Endothelial cell (in vitro differentiated cells): ENCODE data around the gene DDX24. TPM values are rescaled to one million over a fixed set of nuclear protein-coding genes. Genes with fewer than 3 reads are reported as not detected.

Source experiments
- DNase-seq: peaks from one replicate; pipeline ENCODE4 v3.0.0; 2021; ENCODE audit warnings: low spot score
- H3K27ac Mint-ChIP-seq: one replicate; pipeline ENCODE4 v1.8.0; 2021; ENCODE audit warnings: mixed read lengths, inconsistent platforms; ENCODE audit not compliant: unreplicated experiment
- H3K27me3 Mint-ChIP-seq: one replicate; pipeline ENCODE4 v1.8.0; 2021; ENCODE audit warnings: mild to moderate bottlenecking, moderate library complexity, mixed read lengths, inconsistent platforms; ENCODE audit not compliant: unreplicated experiment
- H3K36me3 Mint-ChIP-seq: one replicate; pipeline ENCODE4 v1.8.0; 2021; ENCODE audit warnings: mild to moderate bottlenecking, low read depth, mixed read lengths, inconsistent platforms; ENCODE audit not compliant: unreplicated experiment
- H3K4me1 Mint-ChIP-seq: one replicate; pipeline ENCODE4 v1.8.0; 2021; ENCODE audit warnings: mild to moderate bottlenecking, mixed read lengths, inconsistent platforms; ENCODE audit not compliant: unreplicated experiment
- H3K4me3 Mint-ChIP-seq: one replicate; pipeline ENCODE4 v1.8.0; 2021; ENCODE audit warnings: mild to moderate bottlenecking, mixed read lengths, inconsistent platforms; ENCODE audit not compliant: unreplicated experiment
- H3K9me3 Mint-ChIP-seq: one replicate; pipeline ENCODE4 v1.8.0; 2021; ENCODE audit warnings: mixed read lengths, inconsistent platforms; ENCODE audit not compliant: unreplicated experiment
- total RNA-seq: library from RNA; stranded (reverse); fragmentation: NEBNext Ultra II Directional; extraction: Animal tissue kit (Norgen Biotek cat#: 25700); gene quantifications from one replicate; pipeline ENCODE4 v1.2.1, GENCODE V29; 2021; ENCODE audit not compliant: unreplicated experiment
- TF ChIP-seq, protein P1 (sequence below): fragments of 200-600 bp; sonication (generic); IDR thresholded peaks from one replicate; pipeline ENCODE4 v1.5.0; 2021; ENCODE audit warnings: antibody characterized with exemption; ENCODE audit not compliant: unreplicated experiment

Gene DDX24
- total RNA-seq, 1 donor from 2014 or later: 89.6 TPM

DNA sequence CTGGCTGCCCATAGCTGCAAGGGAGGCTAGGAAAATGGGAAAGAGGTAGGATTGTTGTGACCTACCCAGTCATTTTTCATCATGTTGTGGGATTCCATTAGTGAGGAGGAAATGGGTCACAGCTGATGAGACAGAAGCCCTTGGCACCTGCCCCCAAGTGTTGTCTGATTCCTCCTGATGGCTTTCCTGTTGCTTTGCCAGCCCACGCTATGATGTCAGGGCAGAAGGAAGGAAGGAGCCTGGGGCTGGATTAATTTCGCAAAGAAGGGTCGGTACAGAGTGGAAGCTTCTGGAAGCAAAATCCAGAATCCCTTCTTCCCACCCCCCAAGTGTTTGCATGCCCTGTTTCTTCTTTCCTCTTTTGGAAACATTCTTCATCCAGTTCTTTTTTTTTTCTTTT is 46.1 kb downstream of the DDX24 start:
- Mint-ChIP-seq H3K4me3 (no peak overlapping the region), H3K36me3 (peaks cover 8% of the 10 kb centered on the region), H3K27ac (no peak overlapping the region), H3K4me1 (no peaks in the 10 kb centered on the region), H3K9me3 (no peaks in the 10 kb centered on the region), H3K27me3 (no peaks in the 10 kb centered on the region)
- DNase-seq: no peak
- TF ChIP-seq, protein P1, sequence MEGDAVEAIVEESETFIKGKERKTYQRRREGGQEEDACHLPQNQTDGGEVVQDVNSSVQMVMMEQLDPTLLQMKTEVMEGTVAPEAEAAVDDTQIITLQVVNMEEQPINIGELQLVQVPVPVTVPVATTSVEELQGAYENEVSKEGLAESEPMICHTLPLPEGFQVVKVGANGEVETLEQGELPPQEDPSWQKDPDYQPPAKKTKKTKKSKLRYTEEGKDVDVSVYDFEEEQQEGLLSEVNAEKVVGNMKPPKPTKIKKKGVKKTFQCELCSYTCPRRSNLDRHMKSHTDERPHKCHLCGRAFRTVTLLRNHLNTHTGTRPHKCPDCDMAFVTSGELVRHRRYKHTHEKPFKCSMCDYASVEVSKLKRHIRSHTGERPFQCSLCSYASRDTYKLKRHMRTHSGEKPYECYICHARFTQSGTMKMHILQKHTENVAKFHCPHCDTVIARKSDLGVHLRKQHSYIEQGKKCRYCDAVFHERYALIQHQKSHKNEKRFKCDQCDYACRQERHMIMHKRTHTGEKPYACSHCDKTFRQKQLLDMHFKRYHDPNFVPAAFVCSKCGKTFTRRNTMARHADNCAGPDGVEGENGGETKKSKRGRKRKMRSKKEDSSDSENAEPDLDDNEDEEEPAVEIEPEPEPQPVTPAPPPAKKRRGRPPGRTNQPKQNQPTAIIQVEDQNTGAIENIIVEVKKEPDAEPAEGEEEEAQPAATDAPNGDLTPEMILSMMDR: no peak

DNA sequence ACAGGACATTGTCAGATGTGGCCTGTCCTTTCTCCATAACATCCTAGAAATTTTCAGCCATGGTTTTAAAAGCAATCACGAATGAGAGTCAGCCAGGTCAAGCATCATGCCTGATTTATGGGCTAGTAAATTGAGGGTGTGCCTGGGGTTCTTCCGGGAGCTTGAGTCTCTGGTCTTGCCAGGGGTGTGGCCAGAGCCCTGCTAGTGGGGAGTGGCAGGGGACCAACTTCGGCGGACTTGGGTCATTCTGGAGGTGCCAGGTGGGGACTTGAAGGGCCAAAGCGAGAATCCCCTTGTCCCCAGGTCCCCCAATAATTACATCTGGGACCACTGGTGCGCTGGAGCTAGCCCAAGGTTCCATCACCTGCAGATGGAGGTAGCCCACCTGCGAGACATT is 49.1 kb downstream of the DDX24 start:
- no peak overlapping the region for H3K27ac Mint-ChIP-seq
- peaks cover 8% of the 10 kb centered on the region for H3K4me1 Mint-ChIP-seq
- TF ChIP-seq, protein P1: no peak
- peaks cover 4% of the 10 kb centered on the region for H3K27me3 Mint-ChIP-seq
- H3K4me3 Mint-ChIP-seq: no peak overlapping the region
- DNase-seq: no peak
- H3K36me3 Mint-ChIP-seq: no peaks in the 10 kb centered on the region
- no peaks in the 10 kb centered on the region for H3K9me3 Mint-ChIP-seq

DNA sequence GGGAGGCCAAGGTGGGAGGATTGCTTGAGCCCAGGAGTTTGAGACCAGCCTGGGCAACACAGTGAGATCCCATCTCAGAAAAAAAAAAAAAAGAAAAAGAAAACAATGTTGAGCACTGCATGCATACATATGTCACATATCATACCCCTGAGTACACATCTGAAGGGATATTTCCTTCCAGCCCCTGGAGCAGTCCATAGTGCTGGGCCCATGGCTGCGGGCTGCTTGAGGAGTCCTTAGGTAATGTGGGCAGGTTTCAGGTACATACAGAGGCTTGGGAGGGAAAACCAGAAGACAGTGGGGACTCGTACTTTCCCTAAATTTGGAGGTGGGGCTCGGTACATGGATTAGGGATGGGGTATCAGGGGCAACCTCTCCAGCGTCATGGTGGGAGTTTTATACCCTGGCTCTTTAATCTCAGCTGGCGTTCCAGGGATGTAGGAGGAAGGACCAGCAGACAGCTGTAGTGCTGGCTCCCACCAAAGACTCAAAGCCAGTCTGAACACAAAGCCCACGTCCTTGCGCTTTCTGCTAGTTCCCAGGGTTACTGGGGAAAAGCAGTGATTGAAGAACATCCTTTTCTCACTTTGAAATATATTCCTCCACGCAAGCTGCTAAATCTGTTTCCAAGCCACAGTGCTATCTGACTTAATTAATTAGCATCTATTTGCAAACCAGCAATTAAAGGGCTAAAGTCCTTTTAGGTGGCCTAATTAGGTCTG is 49.7 kb downstream of the DDX24 start:
- TF ChIP-seq, protein P1: no peak
- no peak overlapping the region for H3K27ac Mint-ChIP-seq
- H3K4me1 Mint-ChIP-seq: peaks cover 8% of the 10 kb centered on the region
- no peaks in the 10 kb centered on the region for H3K9me3 Mint-ChIP-seq
- peaks cover 4% of the 10 kb centered on the region for H3K27me3 Mint-ChIP-seq
- H3K36me3 Mint-ChIP-seq: no peaks in the 10 kb centered on the region
- H3K4me3 Mint-ChIP-seq: no peak overlapping the region
- DNase-seq: no peak

DNA sequence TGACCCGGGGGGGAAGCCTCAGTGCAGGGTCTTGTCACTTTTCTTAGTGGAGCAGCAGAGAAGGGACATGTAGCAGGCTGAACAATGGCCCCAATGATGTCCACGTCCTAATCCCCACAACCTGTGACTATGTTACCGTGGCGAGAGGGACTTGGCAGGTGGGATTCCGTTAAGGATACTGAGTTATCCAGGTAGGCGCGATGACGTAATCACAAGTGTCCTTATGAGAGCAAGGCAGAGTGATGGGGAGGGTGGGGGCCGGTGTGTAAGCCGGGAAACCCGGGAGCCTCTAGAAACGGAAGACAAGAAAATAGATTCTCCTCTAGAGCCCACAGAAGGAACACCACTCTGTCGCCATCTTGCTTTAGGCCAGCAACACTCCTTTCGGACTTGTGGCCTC is 50.4 kb downstream of the DDX24 start:
- Mint-ChIP-seq H3K36me3 (no peaks in the 10 kb centered on the region), H3K4me1 (peaks cover 8% of the 10 kb centered on the region), H3K27me3 (peaks cover 4% of the 10 kb centered on the region), H3K4me3 (no peak overlapping the region), H3K27ac (no peak overlapping the region), H3K9me3 (no peaks in the 10 kb centered on the region)
- TF ChIP-seq, protein P1: no peak
- no peak for DNase-seq

DNA sequence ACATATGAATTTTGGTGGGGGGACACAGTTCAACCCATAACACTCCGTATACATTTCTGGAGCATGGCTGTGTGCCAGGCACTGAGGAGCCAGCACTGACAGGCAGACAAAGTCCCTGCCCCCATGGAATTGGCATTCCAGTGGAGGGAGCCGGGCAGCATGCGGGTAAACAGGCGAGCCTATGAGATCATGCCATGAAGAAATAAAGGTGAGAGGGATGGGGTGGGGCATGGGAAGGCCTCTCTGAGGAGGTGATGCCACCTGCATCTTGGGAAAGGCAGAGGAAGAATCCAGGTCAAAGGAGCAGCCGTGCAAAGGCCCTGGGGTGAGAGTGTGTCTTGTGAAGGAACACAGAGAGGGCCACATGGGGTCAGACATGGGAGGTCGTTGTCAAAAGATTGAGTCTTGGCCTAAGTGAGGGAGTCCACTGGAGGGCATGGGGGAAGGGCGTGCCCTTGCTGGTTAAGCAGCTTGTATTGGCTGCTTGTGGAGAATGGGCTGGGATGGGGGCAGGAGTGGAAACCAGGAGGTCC is 51.3 kb downstream of the DDX24 start:
- Mint-ChIP-seq H3K27ac (no peak overlapping the region), H3K27me3 (peaks cover 4% of the 10 kb centered on the region), H3K36me3 (no peaks in the 10 kb centered on the region), H3K9me3 (no peaks in the 10 kb centered on the region), H3K4me1 (peaks cover 8% of the 10 kb centered on the region), H3K4me3 (no peak overlapping the region)
- no peak for DNase-seq
- TF ChIP-seq, protein P1: no peak
